ENCODE data around the gene KRT25. TPM values are rescaled to one million over a fixed set of nuclear protein-coding genes. Genes with fewer than 3 reads are reported as not detected.

Gene KRT25
- total and polyA plus RNA-seq, 7 donors, result 0.36 TPM; not detected in 6

DNA sequence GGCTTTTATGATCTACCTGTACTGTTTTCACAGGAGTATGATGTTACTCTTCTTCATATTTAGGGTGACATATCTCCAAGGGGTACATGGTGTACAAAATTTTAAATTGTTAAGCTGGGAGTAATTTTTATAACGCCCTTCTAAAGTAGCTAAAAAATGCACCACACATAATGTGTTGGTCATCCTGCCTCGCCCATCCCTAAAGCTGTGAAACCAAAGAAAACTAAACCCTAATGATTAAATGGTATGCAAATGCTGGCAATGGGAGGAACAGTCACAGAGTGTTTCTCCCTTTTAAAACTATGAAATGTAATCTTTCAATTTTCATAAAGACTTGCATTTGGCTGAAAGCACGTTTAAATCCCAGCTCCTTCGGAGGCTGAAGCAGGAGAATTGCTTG lies 49.5 kb downstream of the KRT25 start:
- WGBS, 2 donors, result 45 to 62% methylated on average over 4 of the region's 4 CpGs
- no peaks in the 10 kb centered on the region for H3K4me1 ChIP-seq
- DNase-seq, result no peak
- H3K27me3 ChIP-seq, result peaks cover 0 to 13% (median 0%) of the 10 kb centered on the region in 3 donors
- no peak overlapping the region for H3K27ac ChIP-seq
- H3K36me3 ChIP-seq, result no peaks in the 10 kb centered on the region
- H3K9me3 ChIP-seq, result no peaks in the 10 kb centered on the region
- TF ChIP-seq EP300 (IDR thresholded peaks at IDR 0.05), result no peak
- TF ChIP-seq, protein P1, sequence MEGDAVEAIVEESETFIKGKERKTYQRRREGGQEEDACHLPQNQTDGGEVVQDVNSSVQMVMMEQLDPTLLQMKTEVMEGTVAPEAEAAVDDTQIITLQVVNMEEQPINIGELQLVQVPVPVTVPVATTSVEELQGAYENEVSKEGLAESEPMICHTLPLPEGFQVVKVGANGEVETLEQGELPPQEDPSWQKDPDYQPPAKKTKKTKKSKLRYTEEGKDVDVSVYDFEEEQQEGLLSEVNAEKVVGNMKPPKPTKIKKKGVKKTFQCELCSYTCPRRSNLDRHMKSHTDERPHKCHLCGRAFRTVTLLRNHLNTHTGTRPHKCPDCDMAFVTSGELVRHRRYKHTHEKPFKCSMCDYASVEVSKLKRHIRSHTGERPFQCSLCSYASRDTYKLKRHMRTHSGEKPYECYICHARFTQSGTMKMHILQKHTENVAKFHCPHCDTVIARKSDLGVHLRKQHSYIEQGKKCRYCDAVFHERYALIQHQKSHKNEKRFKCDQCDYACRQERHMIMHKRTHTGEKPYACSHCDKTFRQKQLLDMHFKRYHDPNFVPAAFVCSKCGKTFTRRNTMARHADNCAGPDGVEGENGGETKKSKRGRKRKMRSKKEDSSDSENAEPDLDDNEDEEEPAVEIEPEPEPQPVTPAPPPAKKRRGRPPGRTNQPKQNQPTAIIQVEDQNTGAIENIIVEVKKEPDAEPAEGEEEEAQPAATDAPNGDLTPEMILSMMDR (IDR thresholded peaks at IDR 0.05), result no peak
- TF ChIP-seq POLR2AphosphoS5 (IDR thresholded peaks at IDR 0.05), result no peak
- no peak for TF ChIP-seq POLR2A (IDR thresholded peaks at IDR 0.05)
- intact Hi-C loops (cut with DNase I), result no loop called here
- no peak overlapping the region for H3K4me3 ChIP-seq

DNA sequence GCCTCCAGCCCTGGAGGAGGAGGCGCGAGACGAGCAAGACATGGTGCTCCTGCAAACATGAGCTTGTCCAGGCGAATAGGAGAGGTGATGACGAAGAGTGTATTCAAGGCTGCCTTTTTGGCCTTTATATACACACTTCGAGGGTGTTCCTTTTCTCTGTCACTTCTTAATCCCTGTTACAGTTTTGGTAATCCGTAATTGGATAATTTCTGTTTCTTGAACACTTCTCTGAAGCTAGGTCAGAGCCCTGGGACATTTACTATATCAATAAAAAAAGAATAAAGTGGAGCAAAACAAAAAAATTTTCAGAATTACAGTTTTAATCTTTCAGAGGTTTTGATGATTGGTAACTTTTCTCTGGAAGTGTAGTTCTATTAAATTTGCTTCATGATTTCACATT lies 51.5 kb downstream of the KRT25 start, which contains the start of gene KRT24:
KRT24 (minus strand) TSS at position 101 of the 400 bp plus-strand sequence; CDS start at position 42, 59 bp downstream.
- Histone ChIP-seq H3K27ac (no peak within 1 kb of the TSS), H3K36me3 (no peaks in the 10 kb centered on the region), H3K4me3 (no peak within 1 kb of the TSS), H3K9me3 (no peaks in the 10 kb centered on the region), H3K4me1 (no peaks in the 10 kb centered on the region), H3K27me3 (peaks cover 0 to 25% (median 0%) of the 10 kb centered on the region in 3 donors)
- TF ChIP-seq POLR2AphosphoS5 (IDR thresholded peaks at IDR 0.05), result no peak
- no peak for TF ChIP-seq EP300 (IDR thresholded peaks at IDR 0.05)
- TF ChIP-seq, protein P1 (IDR thresholded peaks at IDR 0.05), result no peak
- TF ChIP-seq POLR2A (IDR thresholded peaks at IDR 0.05), result no peak
- WGBS, 2 donors, result 79 to 85% methylated on average over 7 of the region's 7 CpGs
- DNase-seq, result no peak
- intact Hi-C loops (cut with DNase I), result no loop called here

DNA sequence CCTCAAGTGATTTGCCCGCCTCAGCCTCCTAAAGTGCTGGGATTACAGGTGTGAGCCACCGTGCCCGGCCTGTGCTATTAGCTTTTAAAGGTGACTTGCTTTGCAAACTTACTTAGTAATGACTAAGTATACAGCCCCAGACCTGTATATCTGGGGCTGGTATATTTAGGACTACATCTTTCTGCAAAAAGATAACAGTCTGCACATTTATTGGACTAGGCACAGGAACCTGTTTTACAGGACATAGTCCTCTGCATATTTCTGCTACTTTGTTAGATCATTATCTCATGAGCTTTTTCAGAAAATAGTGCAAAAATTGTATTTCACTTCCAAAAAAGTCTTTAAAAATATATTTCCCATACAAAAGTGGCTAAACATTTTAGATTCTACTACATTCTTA lies 52.9 kb downstream of the KRT25 start:
- Histone ChIP-seq H3K27ac (no peak overlapping the region), H3K36me3 (no peaks in the 10 kb centered on the region), H3K4me1 (no peaks in the 10 kb centered on the region), H3K9me3 (no peaks in the 10 kb centered on the region), H3K4me3 (no peak overlapping the region), H3K27me3 (peaks cover 0 to 30% (median 3%) of the 10 kb centered on the region in 3 donors)
- intact Hi-C loops (cut with DNase I), result no loop called here
- 70 to 84% methylated on average over 3 of the region's 3 CpGs for WGBS, 2 donors
- DNase-seq, result no peak
- TF ChIP-seq, protein P1 (IDR thresholded peaks at IDR 0.05), result no peak
- no peak for TF ChIP-seq POLR2A (IDR thresholded peaks at IDR 0.05)
- TF ChIP-seq POLR2AphosphoS5 (IDR thresholded peaks at IDR 0.05), result no peak
- no peak for TF ChIP-seq EP300 (IDR thresholded peaks at IDR 0.05)

DNA sequence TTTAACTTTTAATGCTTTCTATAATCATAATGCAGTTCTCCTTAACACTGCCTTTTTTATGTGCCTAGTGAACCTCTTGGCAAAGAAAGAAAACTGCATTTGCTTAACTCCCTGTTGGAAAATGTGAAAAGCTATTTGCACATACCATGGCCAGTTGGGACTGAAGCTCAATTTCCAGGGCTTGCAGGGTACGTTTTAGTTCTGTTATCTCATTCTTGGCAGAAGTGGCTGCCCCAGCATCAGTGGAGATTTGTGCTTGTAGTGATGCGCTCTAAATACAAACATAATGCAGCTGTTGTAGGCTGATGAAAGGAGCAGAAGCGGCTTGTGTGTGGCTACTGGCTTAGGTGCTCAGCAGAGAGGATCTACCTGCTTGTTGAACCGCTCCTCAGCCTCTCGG lies 55.3 kb downstream of the KRT25 start:
- Histone ChIP-seq H3K4me1 (no peaks in the 10 kb centered on the region), H3K36me3 (no peaks in the 10 kb centered on the region), H3K27ac (no peak overlapping the region), H3K9me3 (no peaks in the 10 kb centered on the region), H3K27me3 (peaks cover 0 to 22% (median 3%) of the 10 kb centered on the region in 3 donors), H3K4me3 (no peak overlapping the region)
- WGBS, 2 donors, result 65 to 73% methylated on average over 5 of the region's 5 CpGs
- DNase-seq, result no peak
- intact Hi-C loops (cut with DNase I), result no loop called here
- TF ChIP-seq POLR2AphosphoS5 (IDR thresholded peaks at IDR 0.05) (no peak), EP300 (IDR thresholded peaks at IDR 0.05) (no peak), POLR2A (IDR thresholded peaks at IDR 0.05) (no peak)
- TF ChIP-seq, protein P1 (IDR thresholded peaks at IDR 0.05), result no peak

DNA sequence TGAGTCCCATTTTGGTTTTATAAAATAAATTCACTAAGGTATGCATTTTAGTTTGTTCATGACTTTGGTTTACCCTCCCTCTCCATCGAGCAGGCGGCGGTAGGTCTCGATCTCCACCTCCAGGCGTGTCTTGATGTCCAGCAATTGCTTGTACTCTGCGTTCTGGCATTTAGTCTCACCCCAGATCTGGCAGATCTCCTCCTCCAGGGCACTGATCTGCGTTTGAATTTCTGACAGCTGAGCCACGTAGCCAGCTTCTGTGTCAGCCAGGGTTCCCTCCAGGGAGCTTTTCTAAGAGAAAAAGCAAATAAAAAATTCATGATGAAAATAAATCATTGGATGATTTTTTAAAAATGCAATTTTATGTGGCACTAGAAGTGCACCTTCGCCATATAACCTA lies 55.8 kb downstream of the KRT25 start:
- Histone ChIP-seq H3K4me1 (no peaks in the 10 kb centered on the region), H3K27me3 (peaks cover 0 to 17% (median 3%) of the 10 kb centered on the region in 3 donors), H3K4me3 (no peak overlapping the region), H3K9me3 (no peaks in the 10 kb centered on the region), H3K27ac (no peak overlapping the region), H3K36me3 (no peaks in the 10 kb centered on the region)
- intact Hi-C loops (cut with DNase I), result no loop called here
- no peak for TF ChIP-seq POLR2AphosphoS5 (IDR thresholded peaks at IDR 0.05)
- DNase-seq, result no peak
- 74 to 85% methylated on average over 9 of the region's 9 CpGs for WGBS, 2 donors

Other genes starting within 250 kb of the KRT25 start
- not detected for gene CCR7, start 189.9 kb downstream of the KRT25 start, total RNA-seq
- 10 to 100 TPM in 1 of 3 donors, not detected in 2; 73.5 TPM for gene CCR7, start 189.9 kb downstream of the KRT25 start, polyA plus RNA-seq
- 100 to 1,000 TPM in 2 of 4 donors, 10 to 100 TPM in 2; 87.3 to 120 (median 94.4) TPM for gene SMARCE1, start 107.5 kb downstream of the KRT25 start, total RNA-seq
- 10 to 100 TPM; 68.2 to 70.3 (median 70.0) TPM for gene SMARCE1, start 107.5 kb downstream of the KRT25 start, polyA plus RNA-seq
- gene KRT222, start 90.2 kb downstream of the KRT25 start, total RNA-seq, result 1 to 10 TPM in 3 of 4 donors, under 1 TPM in 1; 0.68 to 5.0 (median 4.2) TPM
- 1 to 10 TPM in 1 of 3 donors, under 1 TPM in 1, not detected in 1; 0.35 to 3.6 TPM for gene KRT222, start 90.2 kb downstream of the KRT25 start, polyA plus RNA-seq
- 1 to 10 TPM in 1 of 4 donors, under 1 TPM in 1, not detected in 2; 0.36 to 2.5 TPM for gene KRT24, start 51.6 kb downstream of the KRT25 start, total RNA-seq
- 1 to 10 TPM in 1 of 3 donors, under 1 TPM in 1, not detected in 1; 0.82 to 5.4 TPM for gene KRT24, start 51.6 kb downstream of the KRT25 start, polyA plus RNA-seq
- gene KRT26, start 16.9 kb upstream of the KRT25 start, total RNA-seq, result not detected
- not detected for gene KRT26, start 16.9 kb upstream of the KRT25 start, polyA plus RNA-seq
- gene KRT27, start 27.2 kb upstream of the KRT25 start, total RNA-seq, result under 1 TPM in 1 of 4 donors, not detected in 3; 0.55 TPM
- gene KRT27, start 27.2 kb upstream of the KRT25 start, polyA plus RNA-seq, result under 1 TPM in 1 of 3 donors, not detected in 2; 0.07 TPM
- gene KRT28, start 44.6 kb upstream of the KRT25 start, total RNA-seq, result not detected
- not detected for gene KRT28, start 44.6 kb upstream of the KRT25 start, polyA plus RNA-seq
- gene KRT10, start 67.3 kb upstream of the KRT25 start, total RNA-seq, result 10 to 100 TPM in 1 of 4 donors, 1 to 10 TPM in 2, under 1 TPM in 1; 0.83 to 26.0 (median 6.7) TPM
- 10 to 100 TPM; 14.6 to 42.0 (median 32.4) TPM for gene KRT10, start 67.3 kb upstream of the KRT25 start, polyA plus RNA-seq
- gene KRT12, start 111.9 kb upstream of the KRT25 start, total RNA-seq, result not detected
- 1 to 10 TPM; 1.2 to 1.8 (median 1.3) TPM for gene KRT12, start 111.9 kb upstream of the KRT25 start, polyA plus RNA-seq
- gene KRT20, start 129.9 kb upstream of the KRT25 start, total RNA-seq, result 1 to 10 TPM in 2 of 4 donors, not detected in 2; 1.4 to 2.1 TPM
- 1,000 to 10,000 TPM; 1,034 to 2,181 (median 1,227) TPM for gene KRT20, start 129.9 kb upstream of the KRT25 start, polyA plus RNA-seq
- under 1 TPM in 1 of 4 donors, not detected in 3; 0.27 TPM for gene KRT23, start 182.3 kb upstream of the KRT25 start, total RNA-seq
- gene KRT23, start 182.3 kb upstream of the KRT25 start, polyA plus RNA-seq, result 1 to 10 TPM in 1 of 3 donors, under 1 TPM in 2; 0.35 to 3.7 (median 0.60) TPM
- gene KRT39, start 211.6 kb upstream of the KRT25 start, total RNA-seq, result not detected
- under 1 TPM in 1 of 3 donors, not detected in 2; 0.07 TPM for gene KRT39, start 211.6 kb upstream of the KRT25 start, polyA plus RNA-seq
- gene KRT40, start 229.0 kb upstream of the KRT25 start, total RNA-seq, result not detected
- gene KRT40, start 229.0 kb upstream of the KRT25 start, polyA plus RNA-seq, result under 1 TPM in 2 of 3 donors, not detected in 1; 0.16 to 0.60 TPM
- gene KRTAP3-3, start 238.8 kb upstream of the KRT25 start, total RNA-seq, result not detected
- gene KRTAP3-3, start 238.8 kb upstream of the KRT25 start, polyA plus RNA-seq, result not detected
- not detected for gene KRTAP3-2, start 244.6 kb upstream of the KRT25 start, total RNA-seq
- not detected for gene KRTAP3-2, start 244.6 kb upstream of the KRT25 start, polyA plus RNA-seq

All from sigmoid colon (tissue), 7 donors.